ENCODE measurements around the gene KLHL33. TPM values are rescaled to one million over a fixed set of nuclear protein-coding genes. Genes with fewer than 3 reads are reported as not detected.

Gene KLHL33
- total RNA-seq, 4 donors from 2014 or later = 0.16 to 0.27 TPM; not detected in 2

GRCh38 chr14:20476776-20477175 lies 40.8 kb upstream of the KLHL33 start:
- 90% methylated on average over 5 of the region's 5 CpGs for WGBS, 2 donors (ENCODE audit: low coverage in 1 of 2)
- Histone ChIP-seq H3K27me3 (no peaks in the 10 kb centered on the region), H3K4me1 (peaks cover 0 to 15% (median 3%) of the 10 kb centered on the region in 4 donors), H3K27ac (peak overlapping the region; percentile 32 to 68 (median 62)), H3K36me3 (peaks cover 0 to 30% (median 15%) of the 10 kb centered on the region in 4 donors), H3K9me3 (no peaks in the 10 kb centered on the region), H3K4me3 (no peak overlapping the region)
- DNase-seq = no peak
- in situ Hi-C loops (cut with MboI; ENCODE audit: low pct_ligation_motif_present in 1 of 4, low pct_unique_long_range_greater_than_20kb in 1 of 4, low sequenced_read_pairs in 3 of 4) (no loop called here), intact Hi-C loops (cut with DNase I; ENCODE audit: low total_unique reads) (no loop called here)
- TF ChIP-seq CTCF (IDR thresholded peaks at IDR 0.05) (no peak), POLR2A (IDR thresholded peaks at IDR 0.05) (no peak), EP300 (IDR thresholded peaks at IDR 0.05; ENCODE audit: low read depth) (no peak), POLR2AphosphoS5 (IDR thresholded peaks at IDR 0.05) (no peak)

- Histone ChIP-seq H3K4me3 (no peak overlapping the region), H3K9me3 (no peaks in the 10 kb centered on the region), H3K27me3 (no peaks in the 10 kb centered on the region), H3K36me3 (peaks cover 0 to 30% (median 15%) of the 10 kb centered on the region in 4 donors), H3K4me1 (peaks cover 6 to 38% (median 9%) of the 10 kb centered on the region in 4 donors), H3K27ac (no peak overlapping the region)
- no peak for TF ChIP-seq EP300 (IDR thresholded peaks at IDR 0.05; ENCODE audit: low read depth)
- no peak for TF ChIP-seq CTCF (IDR thresholded peaks at IDR 0.05)
- WGBS, 2 donors (ENCODE audit: low coverage in 1 of 2) = 86 to 88% methylated on average over 2 of the region's 2 CpGs
- no peak for DNase-seq
- in situ Hi-C loops (cut with MboI; ENCODE audit: low pct_ligation_motif_present in 1 of 4, low pct_unique_long_range_greater_than_20kb in 1 of 4, low sequenced_read_pairs in 3 of 4) = loop anchor here in 2 of 4 donors (25.0 kb wide), 2 partner anchors 135 to 215 kb away; partner anchors contain the start of genes CCNB1IP1 (in 2 of the 2), PARP2 (in 2 of the 2), ANG (in 1 of the 2) and RNASE4 (in 1 of the 2)
- intact Hi-C loops (cut with DNase I; ENCODE audit: low total_unique reads) = no loop called here
These were observed 36.7 kb upstream of the KLHL33 start for GRCh38 chr14:20472536-20473169.

GRCh38 chr14:20470603-20470901 lies 34.6 kb upstream of the KLHL33 start:
- H3K27me3 ChIP-seq = no peaks in the 10 kb centered on the region
- no peaks in the 10 kb centered on the region for H3K9me3 ChIP-seq
- in situ Hi-C loops (cut with MboI; ENCODE audit: low pct_ligation_motif_present in 1 of 4, low pct_unique_long_range_greater_than_20kb in 1 of 4, low sequenced_read_pairs in 3 of 4) = loop anchor here in 2 of 4 donors (25.0 kb wide), 2 partner anchors 133 to 217 kb away; partner anchors contain the start of genes CCNB1IP1 (in 2 of the 2), PARP2 (in 2 of the 2), ANG (in 1 of the 2) and RNASE4 (in 1 of the 2)
- WGBS, 2 donors (ENCODE audit: low coverage in 1 of 2) = 0 to 5% methylated on average over 2 of the region's 2 CpGs
- peaks cover 0 to 17% (median 9%) of the 10 kb centered on the region in 4 donors for H3K36me3 ChIP-seq
- peak overlapping the region; percentile 90 to 97 (median 92) for H3K27ac ChIP-seq
- peak overlapping the region in 3 of 4 donors; percentile 61 to 68 (median 62) for H3K4me3 ChIP-seq
- intact Hi-C loops (cut with DNase I; ENCODE audit: low total_unique reads) = no loop called here
- TF ChIP-seq POLR2AphosphoS5 (IDR thresholded peaks at IDR 0.05) (no peak), CTCF (IDR thresholded peaks at IDR 0.05) (no peak), EP300 (IDR thresholded peaks at IDR 0.05; ENCODE audit: low read depth) (no peak), POLR2A (IDR thresholded peaks at IDR 0.05) (no peak)
- DNase-seq = no peak
- peaks cover 0 to 27% (median 9%) of the 10 kb centered on the region in 4 donors for H3K4me1 ChIP-seq

GRCh38 chr14:20469890-20470602 lies 34.1 kb upstream of the KLHL33 start:
- Histone ChIP-seq H3K27ac (peak overlapping the region; percentile 90 to 97 (median 92)), H3K4me1 (peaks cover 0 to 27% (median 9%) of the 10 kb centered on the region in 4 donors), H3K4me3 (peak overlapping the region; percentile 61 to 92 (median 65)), H3K36me3 (peaks cover 0 to 12% (median 6%) of the 10 kb centered on the region in 4 donors), H3K27me3 (no peaks in the 10 kb centered on the region), H3K9me3 (no peaks in the 10 kb centered on the region)
- 0% methylated on average over 8 to 12 of the region's 12 CpGs for WGBS, 2 donors (ENCODE audit: low coverage in 1 of 2)
- DNase-seq = peak; percentile 49
- in situ Hi-C loops (cut with MboI; ENCODE audit: low pct_ligation_motif_present in 1 of 4, low pct_unique_long_range_greater_than_20kb in 1 of 4, low sequenced_read_pairs in 3 of 4) = loop anchor here in 2 of 4 donors (10.0 to 25.0 kb wide), 4 partner anchors 55 to 217 kb away; partner anchors contain the start of genes CCNB1IP1 (in 2 of the 2), PARP2 (in 2 of the 2), ANG (in 1 of the 2) and RNASE4 (in 1 of the 2)
- intact Hi-C loops (cut with DNase I; ENCODE audit: low total_unique reads) = loop anchor here (10.0 kb wide), 2 partner anchors 125 to 145 kb away; partner anchors contain the start of gene PARP2
- TF ChIP-seq CTCF (IDR thresholded peaks at IDR 0.05) (no peak), POLR2AphosphoS5 (IDR thresholded peaks at IDR 0.05) (peak; percentile 3 to 70 (median 33)), EP300 (IDR thresholded peaks at IDR 0.05; ENCODE audit: low read depth) (no peak), POLR2A (IDR thresholded peaks at IDR 0.05) (no peak)
